HEK293 (cell line): ENCODE data around the gene CCDC170.

Experiments used
- CTCF ChIA-PET: fragments of 350-600 bp; formaldehyde crosslinking; extraction: SDS; loops from one replicate; lab custom pipeline; 2021; ENCODE audit warnings: antibody characterized with exemption; lab: Yijun Ruan, JAX
- POLR2A ChIA-PET: fragments of 300-600 bp; formaldehyde crosslinking; extraction: SDS; loops from one replicate; lab custom pipeline; 2020; ENCODE audit warnings: antibody characterized with exemption, inconsistent platforms; lab: Yijun Ruan, JAX
- H3K27ac ChIP-seq: fragments of 200-500 bp; sonication (Bioruptor generic); 2 replicates; pipeline ENCODE4 v1.5.1; 2014; ENCODE audit warnings: low read depth, low read length, control low read depth, inconsistent platforms; ENCODE audit errors: extremely low read depth
- H3K36me3 ChIP-seq, 2 experiments: fragments of 200-500 bp in 1 of 2; sonication (Bioruptor generic) in 1 of 2; 1 replicate in 1 of 2; 2 replicates in 1 of 2; pipeline ENCODE4 v1.5.1; 2014 to 2017; ENCODE audit warnings: inconsistent platforms in 2 of 2, low read length in 2 of 2; ENCODE audit not compliant: control insufficient read depth in 2 of 2, insufficient read depth in 1 of 2
- H3K4me1 ChIP-seq: fragments of 200-500 bp; sonication (Bioruptor generic); 2 replicates; pipeline ENCODE4 v1.5.1; 2014; ENCODE audit warnings: mild to moderate bottlenecking, low read length, inconsistent platforms; ENCODE audit not compliant: control insufficient read depth, insufficient read depth
- H3K4me3 ChIP-seq: 2 replicates; pipeline ENCODE4 v1.5.1; 2011; ENCODE audit warnings: low read depth, mild to moderate bottlenecking, control low read depth, low read length, moderate library complexity
- H3K9me3 ChIP-seq: fragments of 200-500 bp; sonication (Bioruptor generic); 2 replicates; pipeline ENCODE4 v1.5.1; 2014; ENCODE audit warnings: low read depth, low read length, inconsistent platforms; ENCODE audit not compliant: control insufficient read depth, insufficient read depth
- IKZF3 ChIP-seq: fragments of 450-650 bp; IDR thresholded peaks from 2 replicates; pipeline ENCODE4 v1.5.0; 2018; ENCODE audit warnings: missing biosample characterization, mild to moderate bottlenecking, missing genetic modification characterization, moderate library complexity
- MZF1 ChIP-seq: fragments of 450-650 bp; formaldehyde crosslinking; IDR thresholded peaks from 2 replicates; pipeline ENCODE4 v1.5.1; 2017; ENCODE audit warnings: missing biosample characterization, missing genetic modification characterization, borderline replicate concordance
- PRDM2 ChIP-seq: fragments of 450-650 bp; formaldehyde crosslinking; IDR thresholded peaks from 2 replicates; pipeline ENCODE4 v1.5.1; 2016; ENCODE audit warnings: missing biosample characterization, missing genetic modification characterization, borderline replicate concordance
- SETDB1 ChIP-seq: IDR thresholded peaks from one replicate; pipeline ENCODE4 v1.6.1; 2017; ENCODE audit warnings: mild to moderate bottlenecking, low read length, moderate library complexity, mixed read lengths; ENCODE audit not compliant: insufficient read length
- ZBTB17 ChIP-seq: fragments of 450-650 bp; formaldehyde crosslinking; IDR thresholded peaks from 2 replicates; pipeline ENCODE4 v1.5.1; 2016; ENCODE audit warnings: missing biosample characterization, missing genetic modification characterization
- ZBTB20 ChIP-seq: fragments of 450-650 bp; formaldehyde crosslinking; IDR thresholded peaks from 2 replicates; pipeline ENCODE4 v1.5.1; 2016; ENCODE audit warnings: missing biosample characterization, missing genetic modification characterization
- ZFHX2 ChIP-seq: fragments of 450-650 bp; formaldehyde crosslinking; conservative IDR thresholded peaks from 2 replicates; pipeline ENCODE4 v1.5.1; 2016; ENCODE audit warnings: missing biosample characterization, missing genetic modification characterization
- ZFP69B ChIP-seq: fragments of 450-650 bp; formaldehyde crosslinking; IDR thresholded peaks from 2 replicates; pipeline ENCODE4 v1.5.1; 2016; ENCODE audit warnings: missing biosample characterization, missing genetic modification characterization
- ZNF157 ChIP-seq: fragments of 450-650 bp; formaldehyde crosslinking; IDR thresholded peaks from 2 replicates; pipeline ENCODE4 v1.5.1; 2016; ENCODE audit warnings: missing biosample characterization, missing genetic modification characterization
- ZNF239 ChIP-seq: fragments of 450-650 bp; formaldehyde crosslinking; IDR thresholded peaks from 2 replicates; pipeline ENCODE4 v1.5.1; 2016; ENCODE audit warnings: missing biosample characterization, missing genetic modification characterization
- ZNF335 ChIP-seq: fragments of 450-650 bp; formaldehyde crosslinking; conservative IDR thresholded peaks from 2 replicates; pipeline ENCODE4 v1.5.1; 2016; ENCODE audit warnings: missing biosample characterization, missing genetic modification characterization
- ZNF394 ChIP-seq: fragments of 450-650 bp; formaldehyde crosslinking; IDR thresholded peaks from 2 replicates; pipeline ENCODE4 v1.5.1; 2016; ENCODE audit warnings: missing biosample characterization, missing genetic modification characterization, mild to moderate bottlenecking, moderate library complexity, borderline replicate concordance
- ZNF529 ChIP-seq: fragments of 450-650 bp; formaldehyde crosslinking; IDR thresholded peaks from 2 replicates; pipeline ENCODE4 v1.5.1; 2017; ENCODE audit warnings: missing genetic modification characterization, missing biosample characterization; ENCODE audit not compliant: insufficient replicate concordance
- ZNF549 ChIP-seq: fragments of 450-650 bp; IDR thresholded peaks from 2 replicates; pipeline ENCODE4 v1.5.1; 2018; ENCODE audit warnings: missing biosample characterization, missing genetic modification characterization, mild to moderate bottlenecking, inconsistent platforms, moderate library complexity
- ZNF707 ChIP-seq: fragments of 450-650 bp; formaldehyde crosslinking; IDR thresholded peaks from 2 replicates; pipeline ENCODE4 v1.5.1; 2016; ENCODE audit warnings: missing biosample characterization, missing genetic modification characterization
- ZSCAN5A ChIP-seq: fragments of 450-650 bp; formaldehyde crosslinking; IDR thresholded peaks from 2 replicates; pipeline ENCODE4 v1.5.1; 2016; ENCODE audit warnings: missing biosample characterization, missing genetic modification characterization
- TF ChIP-seq, protein P1 (sequence below): fragments of 450-650 bp; formaldehyde crosslinking; IDR thresholded peaks from 2 replicates; pipeline ENCODE4 v1.5.1; 2016; ENCODE audit warnings: missing biosample characterization, missing genetic modification characterization
- TF ChIP-seq, protein P2 (sequence below): fragments of 450-650 bp; formaldehyde crosslinking; IDR thresholded peaks from 2 replicates; pipeline ENCODE4; 2016; ENCODE audit warnings: missing biosample characterization, missing genetic modification characterization
- TF ChIP-seq, protein P3 (sequence below): fragments of 450-650 bp; formaldehyde crosslinking; IDR thresholded peaks from 2 replicates; pipeline ENCODE4 v1.5.1; 2017; ENCODE audit warnings: missing biosample characterization, missing genetic modification characterization
- TF ChIP-seq, protein P4 (sequence below): fragments of 450-650 bp; formaldehyde crosslinking; IDR thresholded peaks from 2 replicates; pipeline ENCODE4 v1.5.1; 2016; ENCODE audit warnings: missing biosample characterization, missing genetic modification characterization

CCDC170 gene

DNA sequence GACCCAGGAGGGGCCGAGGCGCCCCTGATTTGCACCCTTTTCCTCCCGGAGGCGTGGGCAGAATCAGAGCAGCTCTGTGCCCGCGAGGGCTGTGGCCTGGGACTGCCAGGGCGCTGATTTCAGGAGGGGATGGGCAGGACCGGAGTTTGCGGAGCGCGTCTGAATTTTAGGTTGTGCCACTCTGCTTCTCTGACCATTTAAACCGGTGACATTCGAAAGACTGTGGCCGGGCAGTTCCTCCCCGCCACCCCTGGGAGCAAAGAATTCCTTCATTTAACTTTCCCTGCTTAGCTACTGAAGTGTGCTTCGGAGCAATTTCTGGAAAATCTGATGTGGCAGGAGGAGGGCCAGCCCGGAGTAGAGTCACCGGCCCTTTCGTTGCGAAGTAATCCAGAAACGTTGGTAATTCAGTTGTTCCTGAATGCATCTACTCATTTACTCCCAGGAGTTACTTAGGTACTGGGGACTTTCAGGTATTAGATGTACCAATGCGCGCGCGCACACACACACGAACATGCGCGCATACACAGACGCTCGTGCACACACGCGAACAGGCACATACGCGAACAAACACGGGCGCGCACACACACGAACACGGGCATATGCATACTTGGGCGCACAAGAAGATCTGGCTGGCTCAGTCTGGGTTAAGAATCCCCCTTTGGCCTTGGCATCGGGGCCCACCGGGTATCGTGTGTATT lies 568 bp downstream of the CCDC170 start (continued):
- peak; percentile 69 for TF ChIP-seq ZFP69B (tag by site-specific recombination)
- TF ChIP-seq ZSCAN5A (tag by site-specific recombination): no peak
- TF ChIP-seq ZNF394 (tag by site-specific recombination): no peak
- TF ChIP-seq, protein P1, sequence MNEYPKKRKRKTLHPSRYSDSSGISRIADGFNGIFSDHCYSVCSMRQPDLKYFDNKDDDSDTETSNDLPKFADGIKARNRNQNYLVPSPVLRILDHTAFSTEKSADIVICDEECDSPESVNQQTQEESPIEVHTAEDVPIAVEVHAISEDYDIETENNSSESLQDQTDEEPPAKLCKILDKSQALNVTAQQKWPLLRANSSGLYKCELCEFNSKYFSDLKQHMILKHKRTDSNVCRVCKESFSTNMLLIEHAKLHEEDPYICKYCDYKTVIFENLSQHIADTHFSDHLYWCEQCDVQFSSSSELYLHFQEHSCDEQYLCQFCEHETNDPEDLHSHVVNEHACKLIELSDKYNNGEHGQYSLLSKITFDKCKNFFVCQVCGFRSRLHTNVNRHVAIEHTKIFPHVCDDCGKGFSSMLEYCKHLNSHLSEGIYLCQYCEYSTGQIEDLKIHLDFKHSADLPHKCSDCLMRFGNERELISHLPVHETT (tag by site-specific recombination): no peak
- TF ChIP-seq, protein P2, sequence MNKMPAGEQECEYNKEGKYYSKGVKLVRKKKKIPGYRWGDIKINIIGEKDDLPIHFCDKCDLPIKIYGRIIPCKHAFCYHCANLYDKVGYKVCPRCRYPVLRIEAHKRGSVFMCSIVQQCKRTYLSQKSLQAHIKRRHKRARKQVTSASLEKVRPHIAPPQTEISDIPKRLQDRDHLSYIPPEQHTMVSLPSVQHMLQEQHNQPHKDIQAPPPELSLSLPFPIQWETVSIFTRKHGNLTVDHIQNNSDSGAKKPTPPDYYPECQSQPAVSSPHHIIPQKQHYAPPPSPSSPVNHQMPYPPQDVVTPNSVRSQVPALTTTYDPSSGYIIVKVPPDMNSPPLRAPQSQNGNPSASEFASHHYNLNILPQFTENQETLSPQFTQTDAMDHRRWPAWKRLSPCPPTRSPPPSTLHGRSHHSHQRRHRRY (tag by site-specific recombination): no peak
- peak; percentile 34; the same call in 1 of the 2 replicates for TF ChIP-seq ZFHX2 (tag by site-specific recombination)
- TF ChIP-seq ZNF335 (tag by site-specific recombination): peak; percentile 73
- peak; percentile 44; the same call in 1 of the 2 replicates for TF ChIP-seq ZBTB20 (tag by site-specific recombination)

DNA sequence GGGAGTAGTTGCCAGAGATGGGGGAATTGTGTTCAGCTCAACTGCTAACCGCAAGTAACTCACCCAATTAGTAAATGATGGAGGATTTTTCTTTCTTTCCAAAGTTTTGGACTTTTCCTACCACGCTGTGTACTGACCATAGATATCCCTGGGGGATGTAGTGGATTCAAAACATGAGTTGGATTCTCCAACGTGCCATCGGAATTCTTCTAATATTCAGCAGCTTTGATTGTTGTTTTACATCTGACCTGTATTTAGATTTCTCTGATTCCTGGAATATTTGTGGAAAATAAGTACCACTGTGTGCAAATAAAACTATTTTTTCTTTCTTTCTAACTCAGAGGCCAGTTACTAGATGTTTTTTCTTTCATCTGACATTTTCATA lies 1.1 kb downstream of the CCDC170 start:
- Histone ChIP-seq H3K9me3 (no peaks in the 10 kb centered on the region), H3K36me3 (no peaks in the 10 kb centered on the region), H3K27ac (no peak overlapping the region), H3K4me1 (no peaks in the 10 kb centered on the region), H3K4me3 (peak overlapping the region; percentile 54)
- CTCF ChIA-PET: interaction anchor here (0.7 kb wide), 1 partner anchor 49 kb away, joined by 3 read pairs; no protein-coding TSS in a partner anchor
- POLR2A ChIA-PET: no interaction called here
- no peak for TF ChIP-seq PRDM2 (tag by site-specific recombination)
- TF ChIP-seq IKZF3 (tag by site-specific recombination): peak; percentile 14; the same call in 1 of the 2 replicates
- no peak for TF ChIP-seq ZBTB17

- no peaks in the 10 kb centered on the region for H3K9me3 ChIP-seq
- H3K4me3 ChIP-seq: no peak overlapping the region
- POLR2A ChIA-PET: no interaction called here
- no peak overlapping the region for H3K27ac ChIP-seq
- no peaks in the 10 kb centered on the region for H3K4me1 ChIP-seq
- H3K36me3 ChIP-seq: no peaks in the 10 kb centered on the region
- CTCF ChIA-PET: no interaction called here
- TF ChIP-seq SETDB1 (no peak), MZF1 (tag by site-specific recombination) (no peak), ZNF239 (tag by site-specific recombination) (no peak), ZNF529 (tag by site-specific recombination) (no peak), ZNF549 (tag by site-specific recombination) (no peak), ZNF707 (tag by site-specific recombination) (no peak), ZNF157 (tag by site-specific recombination) (no peak)
- TF ChIP-seq, protein P3, sequence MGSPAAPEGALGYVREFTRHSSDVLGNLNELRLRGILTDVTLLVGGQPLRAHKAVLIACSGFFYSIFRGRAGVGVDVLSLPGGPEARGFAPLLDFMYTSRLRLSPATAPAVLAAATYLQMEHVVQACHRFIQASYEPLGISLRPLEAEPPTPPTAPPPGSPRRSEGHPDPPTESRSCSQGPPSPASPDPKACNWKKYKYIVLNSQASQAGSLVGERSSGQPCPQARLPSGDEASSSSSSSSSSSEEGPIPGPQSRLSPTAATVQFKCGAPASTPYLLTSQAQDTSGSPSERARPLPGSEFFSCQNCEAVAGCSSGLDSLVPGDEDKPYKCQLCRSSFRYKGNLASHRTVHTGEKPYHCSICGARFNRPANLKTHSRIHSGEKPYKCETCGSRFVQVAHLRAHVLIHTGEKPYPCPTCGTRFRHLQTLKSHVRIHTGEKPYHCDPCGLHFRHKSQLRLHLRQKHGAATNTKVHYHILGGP (tag by site-specific recombination): no peak
- TF ChIP-seq, protein P4, sequence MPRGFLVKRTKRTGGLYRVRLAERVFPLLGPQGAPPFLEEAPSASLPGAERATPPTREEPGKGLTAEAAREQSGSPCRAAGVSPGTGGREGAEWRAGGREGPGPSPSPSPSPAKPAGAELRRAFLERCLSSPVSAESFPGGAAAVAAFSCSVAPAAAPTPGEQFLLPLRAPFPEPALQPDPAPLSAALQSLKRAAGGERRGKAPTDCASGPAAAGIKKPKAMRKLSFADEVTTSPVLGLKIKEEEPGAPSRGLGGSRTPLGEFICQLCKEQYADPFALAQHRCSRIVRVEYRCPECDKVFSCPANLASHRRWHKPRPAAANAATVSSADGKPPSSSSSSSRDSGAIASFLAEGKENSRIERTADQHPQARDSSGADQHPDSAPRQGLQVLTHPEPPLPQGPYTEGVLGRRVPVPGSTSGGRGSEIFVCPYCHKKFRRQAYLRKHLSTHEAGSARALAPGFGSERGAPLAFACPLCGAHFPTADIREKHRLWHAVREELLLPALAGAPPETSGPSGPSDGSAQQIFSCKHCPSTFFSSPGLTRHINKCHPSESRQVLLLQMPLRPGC: no peak
These were observed 1.6 kb downstream of the CCDC170 start for GRCh38 chr6:151495380-151495779.
